T follicular helper cell (primary cell): ENCODE measurements around the gene ASPHD1.
"Not testable (repeated sequence)": the region's sequence is repeated elsewhere in the genome, so short reads cannot be mapped to it uniquely, and the experiment has no call there.

Experiments
- DNase-seq: peaks from one replicate; pipeline ENCODE4 v3.0.0-alpha.2; 2020; ENCODE audit warnings: low read depth

The ASPHD1 gene

GRCh38 chr16:29877266-29877961, 22.9 kb upstream of the ASPHD1 start:
- peak; percentile 15 for DNase-seq

GRCh38 chr16:29878172-29878571, 22.1 kb upstream of the ASPHD1 start:
- no peak for DNase-seq

GRCh38 chr16:29881050-29881449, 19.2 kb upstream of the ASPHD1 start:
- no peak for DNase-seq

GRCh38 chr16:29883987-29884386, 16.3 kb upstream of the ASPHD1 start:
- DNase-seq: no peak

GRCh38 chr16:29889372-29889771, 10.9 kb upstream of the ASPHD1 start:
- not testable (repeated sequence) for DNase-seq

- DNase-seq: no peak
These were observed 8.5 kb upstream of the ASPHD1 start for GRCh38 chr16:29891525-29892457.

- no peak for DNase-seq
These were observed 7.9 kb upstream of the ASPHD1 start for GRCh38 chr16:29892458-29892813.

GRCh38 chr16:29893553-29893952, 6.7 kb upstream of the ASPHD1 start:
- no peak for DNase-seq

GRCh38 chr16:29894352-29894751, 5.9 kb upstream of the ASPHD1 start:
- no peak for DNase-seq

GRCh38 chr16:29896841-29897240, 3.4 kb upstream of the ASPHD1 start:
- no peak for DNase-seq

- no peak for DNase-seq
These were observed 3.0 kb upstream of the ASPHD1 start for GRCh38 chr16:29897333-29897732.

- no peak for DNase-seq
These were observed 2.0 kb upstream of the ASPHD1 start for GRCh38 chr16:29898135-29898803.

GRCh38 chr16:29898804-29899515, 1.3 kb upstream of the ASPHD1 start:
- no peak for DNase-seq

GRCh38 chr16:29899516-29900101, 679 bp upstream of the ASPHD1 start, which contains the start of gene SEZ6L2:
Gene SEZ6L2 (minus strand): TSS chr16:29899550. CDS start chr16:29899019, 531 bp downstream.
- DNase-seq: no peak

- DNase-seq: no peak
These were observed 759 bp downstream of the ASPHD1 start for GRCh38 chr16:29900888-29901606.

- no peak for DNase-seq
These were observed 1.3 kb downstream of the ASPHD1 start for GRCh38 chr16:29901607-29901945.

GRCh38 chr16:29903590-29903989, 3.3 kb downstream of the ASPHD1 start:
- no peak for DNase-seq

- no peak for DNase-seq
These were observed 4.7 kb downstream of the ASPHD1 start for GRCh38 chr16:29904947-29905346.

GRCh38 chr16:29905668-29906067, 5.4 kb downstream of the ASPHD1 start:
- DNase-seq: no peak

GRCh38 chr16:29906520-29907244, 6.4 kb downstream of the ASPHD1 start:
- no peak for DNase-seq
